Osteoblast (primary cell): ENCODE data around the gene NINL. TPM values are rescaled to one million over a fixed set of nuclear protein-coding genes. Genes with fewer than 3 reads are reported as not detected.
A peak's percentile ranks its signal among the peaks of the same experiment; 100 is the strongest.

Experiments
- DNase-seq: peaks from one replicate; pipeline ENCODE4 v3.0.0; 2011; ENCODE audit warnings: low spot score, mixed read lengths; ENCODE audit not compliant: insufficient read length; ENCODE audit errors: missing footprints
- H2AFZ ChIP-seq: 2 replicates; pipeline ENCODE4 v1.6.0; 2011; ENCODE audit warnings: mild to moderate bottlenecking, low read length
- H3K27ac ChIP-seq: 2 replicates; pipeline ENCODE4 v1.5.1; 2011; ENCODE audit warnings: mild to moderate bottlenecking, low read depth, low read length, moderate library complexity
- H3K27me3 ChIP-seq: 2 replicates; pipeline ENCODE4 v1.6.0; 2012; ENCODE audit warnings: mild to moderate bottlenecking, control low read depth, inconsistent platforms, low read length, moderate library complexity; ENCODE audit not compliant: insufficient read depth
- H3K36me3 ChIP-seq: 2 replicates; pipeline ENCODE4 v1.5.1; 2011; ENCODE audit warnings: mild to moderate bottlenecking, low read length, control low read depth, moderate library complexity; ENCODE audit not compliant: insufficient read depth
- H3K4me1 ChIP-seq: 2 replicates; pipeline ENCODE4 v1.5.1; 2011; ENCODE audit warnings: mild to moderate bottlenecking, low read length, control low read depth, moderate library complexity; ENCODE audit not compliant: insufficient read depth
- H3K4me2 ChIP-seq: 2 replicates; pipeline ENCODE4 v1.6.0; 2011; ENCODE audit warnings: mild to moderate bottlenecking, low read length; ENCODE audit not compliant: insufficient read depth
- H3K4me3 ChIP-seq: fragments of 200-600 bp; sonication (generic); 3 replicates; pipeline ENCODE4 v1.5.1; 2012; ENCODE audit warnings: mild to moderate bottlenecking, low read length, inconsistent platforms; ENCODE audit not compliant: insufficient read depth
- H3K79me2 ChIP-seq: 2 replicates; pipeline ENCODE4 v1.6.0; 2012; ENCODE audit warnings: mild to moderate bottlenecking, low read length, control low read depth, inconsistent platforms; ENCODE audit not compliant: insufficient read depth
- H3K9me3 ChIP-seq: 2 replicates; pipeline ENCODE4 v1.5.1; 2011; ENCODE audit warnings: low read depth, low read length, control low read depth
- H4K20me1 ChIP-seq: 2 replicates; pipeline ENCODE4 v1.6.0; 2012; ENCODE audit warnings: mild to moderate bottlenecking, low read length, control low read depth; ENCODE audit not compliant: insufficient read depth
- total RNA-seq: library from RNA; depleted of rRNA; stranded (reverse); fragments of >200 nt; gene quantifications from 2 replicates; pipeline ENCODE4 v1.2.3, GENCODE V29; 2012
- TF ChIP-seq, protein P1 (sequence below): IDR thresholded peaks from 2 replicates; pipeline ENCODE4 v1.5.1; 2011; ENCODE audit warnings: mild to moderate bottlenecking, low read depth, low read length, moderate library complexity; ENCODE audit errors: extremely low read depth

NINL gene
- total RNA-seq, 1 donor = 14.8 TPM

DNA sequence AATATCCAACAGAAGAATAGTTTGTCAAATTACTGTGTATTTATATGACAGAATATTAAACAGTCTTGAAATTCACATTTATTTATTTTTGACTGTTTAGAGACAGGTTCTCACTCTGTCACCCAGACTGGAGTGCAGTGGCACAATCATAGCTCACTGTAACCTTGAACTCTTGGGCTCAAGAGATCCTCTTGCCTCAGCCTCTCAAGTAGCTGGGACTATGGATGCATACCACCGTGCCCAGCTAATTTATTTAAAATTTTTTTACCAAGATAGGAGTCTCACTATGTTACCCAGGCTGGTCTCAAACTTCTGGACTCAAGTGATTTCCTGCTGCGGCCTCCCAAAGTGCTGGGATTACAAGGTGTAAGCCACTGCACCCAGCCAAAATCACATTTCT is 57.4 kb downstream of the NINL start:
- H3K4me2 ChIP-seq = no peak overlapping the region
- H3K27me3 ChIP-seq = no peaks in the 10 kb centered on the region
- TF ChIP-seq, protein P1, sequence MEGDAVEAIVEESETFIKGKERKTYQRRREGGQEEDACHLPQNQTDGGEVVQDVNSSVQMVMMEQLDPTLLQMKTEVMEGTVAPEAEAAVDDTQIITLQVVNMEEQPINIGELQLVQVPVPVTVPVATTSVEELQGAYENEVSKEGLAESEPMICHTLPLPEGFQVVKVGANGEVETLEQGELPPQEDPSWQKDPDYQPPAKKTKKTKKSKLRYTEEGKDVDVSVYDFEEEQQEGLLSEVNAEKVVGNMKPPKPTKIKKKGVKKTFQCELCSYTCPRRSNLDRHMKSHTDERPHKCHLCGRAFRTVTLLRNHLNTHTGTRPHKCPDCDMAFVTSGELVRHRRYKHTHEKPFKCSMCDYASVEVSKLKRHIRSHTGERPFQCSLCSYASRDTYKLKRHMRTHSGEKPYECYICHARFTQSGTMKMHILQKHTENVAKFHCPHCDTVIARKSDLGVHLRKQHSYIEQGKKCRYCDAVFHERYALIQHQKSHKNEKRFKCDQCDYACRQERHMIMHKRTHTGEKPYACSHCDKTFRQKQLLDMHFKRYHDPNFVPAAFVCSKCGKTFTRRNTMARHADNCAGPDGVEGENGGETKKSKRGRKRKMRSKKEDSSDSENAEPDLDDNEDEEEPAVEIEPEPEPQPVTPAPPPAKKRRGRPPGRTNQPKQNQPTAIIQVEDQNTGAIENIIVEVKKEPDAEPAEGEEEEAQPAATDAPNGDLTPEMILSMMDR = no peak
- peaks cover 27% of the 10 kb centered on the region for H3K4me1 ChIP-seq
- H3K27ac ChIP-seq = no peak overlapping the region
- no peak overlapping the region for H3K4me3 ChIP-seq
- no peak overlapping the region for H2AFZ ChIP-seq
- peaks cover 17% of the 10 kb centered on the region for H3K79me2 ChIP-seq
- H3K9me3 ChIP-seq = no peaks in the 10 kb centered on the region
- H3K36me3 ChIP-seq = no peaks in the 10 kb centered on the region
- no peaks in the 10 kb centered on the region for H4K20me1 ChIP-seq
- no peak for DNase-seq

DNA sequence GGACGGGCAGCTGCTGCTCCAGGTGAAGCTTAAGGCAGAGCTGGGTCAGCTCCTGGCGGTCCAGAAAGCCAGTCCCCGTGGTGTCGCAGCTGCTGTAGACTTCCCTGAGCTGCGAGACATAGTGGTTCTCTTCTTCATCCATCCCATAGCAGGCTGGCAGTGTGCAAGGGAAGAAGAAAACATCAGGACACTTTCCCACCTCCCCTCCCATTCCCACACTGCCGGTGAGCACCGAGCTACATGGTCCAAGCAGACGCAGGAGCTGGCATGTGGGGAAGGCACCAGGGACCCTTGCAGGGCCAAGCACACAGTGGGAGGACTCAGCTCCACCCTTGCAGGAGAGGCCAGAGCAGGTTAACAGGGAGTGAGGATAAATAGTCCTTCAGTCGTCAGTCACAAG is 58.9 kb downstream of the NINL start:
- TF ChIP-seq, protein P1 = no peak
- H3K4me1 ChIP-seq = peaks cover 17% of the 10 kb centered on the region
- no peaks in the 10 kb centered on the region for H3K27me3 ChIP-seq

DNA sequence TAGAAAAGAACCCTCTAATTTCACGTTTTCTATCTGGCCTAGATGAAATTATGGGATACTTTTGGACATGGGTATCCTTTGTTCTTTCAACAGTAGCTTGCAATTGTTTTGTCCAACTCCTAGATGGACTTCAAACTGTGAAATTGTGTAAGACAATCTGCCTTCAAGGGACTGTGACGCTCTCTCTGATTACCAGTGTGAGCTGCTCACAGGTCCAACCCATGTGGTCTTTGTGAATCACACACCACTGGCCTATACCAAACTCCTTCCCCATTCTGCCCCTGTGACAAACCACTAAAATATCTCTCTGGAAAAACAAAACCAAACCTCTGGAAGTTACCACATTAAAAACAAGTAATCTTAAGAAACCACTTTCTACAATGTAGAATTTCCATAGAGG is 59.5 kb downstream of the NINL start:
- TF ChIP-seq, protein P1 = no peak
- H3K27me3 ChIP-seq = no peaks in the 10 kb centered on the region
- peaks cover 6% of the 10 kb centered on the region for H3K79me2 ChIP-seq
- peak overlapping the region; percentile 56 for H3K4me2 ChIP-seq
- H3K4me3 ChIP-seq = no peak overlapping the region
- DNase-seq = peak; percentile 94
- H3K9me3 ChIP-seq = no peaks in the 10 kb centered on the region
- H4K20me1 ChIP-seq = no peaks in the 10 kb centered on the region
- H3K36me3 ChIP-seq = no peaks in the 10 kb centered on the region
- peaks cover 17% of the 10 kb centered on the region for H3K4me1 ChIP-seq
- H2AFZ ChIP-seq = no peak overlapping the region
- peak overlapping the region; percentile 88 for H3K27ac ChIP-seq

More for the DNA sequence above, 58.9 kb downstream of the NINL start:
- Histone ChIP-seq H2AFZ (no peak overlapping the region), H3K4me2 (peak overlapping the region; percentile 56), H3K9me3 (no peaks in the 10 kb centered on the region), H3K4me3 (peak overlapping the region; percentile 33), H4K20me1 (no peaks in the 10 kb centered on the region), H3K79me2 (peaks cover 6% of the 10 kb centered on the region), H3K27ac (peak overlapping the region; percentile 88), H3K36me3 (no peaks in the 10 kb centered on the region)
- DNase-seq = no peak

DNA sequence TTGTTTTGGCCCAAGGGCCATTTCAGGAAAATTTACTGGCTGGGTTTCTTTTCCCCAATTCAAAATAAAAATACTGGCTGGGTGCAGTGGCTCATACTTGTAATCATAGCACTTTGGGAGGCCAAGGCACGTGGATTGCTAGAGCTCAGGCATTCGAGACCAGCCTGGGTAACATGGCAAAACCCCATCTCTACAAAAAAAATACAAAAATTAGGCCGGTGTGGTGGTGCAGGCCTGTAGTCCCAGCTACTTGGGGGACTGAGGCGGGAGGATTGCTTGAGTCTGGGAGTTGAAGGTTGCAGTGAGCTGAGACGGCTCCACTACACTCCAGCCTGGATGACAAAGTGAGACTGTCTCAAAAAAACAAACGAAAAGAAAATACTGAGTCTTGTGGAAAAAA is 60.0 kb downstream of the NINL start:
- peaks cover 6% of the 10 kb centered on the region for H3K79me2 ChIP-seq
- no peak for DNase-seq
- peak overlapping the region; percentile 88 for H3K27ac ChIP-seq
- peak overlapping the region; percentile 19 for H3K4me2 ChIP-seq
- H2AFZ ChIP-seq = no peak overlapping the region
- H3K4me3 ChIP-seq = no peak overlapping the region
- TF ChIP-seq, protein P1 = no peak
- peaks cover 17% of the 10 kb centered on the region for H3K4me1 ChIP-seq
- no peaks in the 10 kb centered on the region for H4K20me1 ChIP-seq
- H3K9me3 ChIP-seq = no peaks in the 10 kb centered on the region
- H3K36me3 ChIP-seq = no peaks in the 10 kb centered on the region
- H3K27me3 ChIP-seq = no peaks in the 10 kb centered on the region
